HG03066 (cell line): ENCODE data around the gene IL1RAP.

Experiments used
- ATAC-seq: cut with Tn5 transposase; IDR thresholded peaks from one replicate; pipeline ENCODE4 v1.9.1; 2021; ENCODE audit warnings: low read depth; ENCODE audit not compliant: unreplicated experiment

Gene IL1RAP

GRCh38 chr3:190539526-190539925, 25.6 kb downstream of the IL1RAP start:
- no peak for ATAC-seq

- no peak for ATAC-seq
Measured at GRCh38 chr3:190541008-190541407, 27.1 kb downstream of the IL1RAP start.

- no peak for ATAC-seq
Measured at GRCh38 chr3:190541560-190541959, 27.7 kb downstream of the IL1RAP start.

DNA sequence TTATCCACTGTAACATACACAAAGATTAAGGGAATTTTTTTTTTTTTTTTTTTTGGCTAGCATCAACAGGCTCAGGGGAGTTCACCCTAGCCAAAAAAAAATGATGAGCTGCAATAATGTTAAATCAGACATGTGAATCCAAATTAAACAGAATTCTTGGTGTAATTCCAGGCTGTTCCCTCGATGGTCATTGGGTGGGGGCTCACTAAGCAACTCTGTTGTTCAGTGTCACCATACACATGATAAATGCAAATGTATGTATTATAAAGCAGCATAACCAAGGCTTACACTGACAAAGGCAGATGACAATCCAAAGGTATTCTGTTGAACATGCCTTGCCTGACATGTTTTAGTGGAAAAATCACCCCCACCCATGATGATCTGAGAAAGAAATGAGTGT, 29.0 kb downstream of the IL1RAP start:
- ATAC-seq, result no peak

DNA sequence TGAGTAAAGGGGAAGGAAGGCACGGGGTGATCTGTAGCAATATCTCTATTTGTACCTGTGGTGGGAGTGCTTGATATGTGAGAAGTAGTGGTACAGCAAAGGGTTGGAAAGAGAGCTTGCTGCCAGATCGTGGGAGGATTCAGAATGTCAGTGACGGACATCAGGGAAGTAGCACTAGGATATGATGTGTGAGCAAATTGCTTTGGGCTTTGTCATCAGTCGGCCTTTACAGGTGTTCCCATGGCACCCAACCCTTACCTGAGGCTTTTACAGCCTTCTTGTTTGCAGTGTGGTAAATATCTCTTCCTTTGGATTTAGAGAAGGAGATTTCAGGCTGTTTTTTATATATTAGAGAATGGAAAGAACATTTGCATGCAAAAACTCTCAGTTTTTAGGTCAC, 29.8 kb downstream of the IL1RAP start:
- ATAC-seq, result no peak

- no peak for ATAC-seq
Measured at GRCh38 chr3:190545191-190545590, 31.3 kb downstream of the IL1RAP start.

DNA sequence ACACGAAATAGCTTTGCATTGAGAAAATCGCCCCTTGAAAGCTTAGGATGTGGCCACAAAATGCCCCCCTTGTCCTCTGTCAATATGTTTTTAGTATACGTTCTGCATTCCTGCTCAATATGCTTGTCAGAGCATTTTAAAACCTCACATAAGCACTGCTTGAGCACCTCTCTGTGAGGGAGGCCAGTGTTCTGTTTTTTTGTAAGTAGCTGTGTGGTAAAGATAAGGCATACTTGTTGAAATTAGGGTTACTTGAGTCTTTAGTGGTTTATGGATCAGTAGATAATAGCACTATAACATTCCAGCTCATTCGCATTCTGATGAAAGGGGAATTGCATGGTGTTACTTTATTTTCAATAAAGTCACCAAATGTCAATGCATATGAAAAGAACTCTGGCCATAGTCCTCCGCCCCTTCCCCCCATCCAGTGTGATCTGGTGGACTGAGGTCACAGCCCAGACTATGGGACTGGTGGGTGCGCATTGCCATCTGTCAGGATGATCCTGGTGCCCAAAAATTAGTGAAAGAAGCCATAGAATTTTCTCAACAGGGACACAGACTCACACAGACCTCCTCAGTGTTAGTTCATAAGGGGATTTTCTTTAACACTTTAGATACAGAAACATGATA, 33.1 kb downstream of the IL1RAP start:
- no peak for ATAC-seq

DNA sequence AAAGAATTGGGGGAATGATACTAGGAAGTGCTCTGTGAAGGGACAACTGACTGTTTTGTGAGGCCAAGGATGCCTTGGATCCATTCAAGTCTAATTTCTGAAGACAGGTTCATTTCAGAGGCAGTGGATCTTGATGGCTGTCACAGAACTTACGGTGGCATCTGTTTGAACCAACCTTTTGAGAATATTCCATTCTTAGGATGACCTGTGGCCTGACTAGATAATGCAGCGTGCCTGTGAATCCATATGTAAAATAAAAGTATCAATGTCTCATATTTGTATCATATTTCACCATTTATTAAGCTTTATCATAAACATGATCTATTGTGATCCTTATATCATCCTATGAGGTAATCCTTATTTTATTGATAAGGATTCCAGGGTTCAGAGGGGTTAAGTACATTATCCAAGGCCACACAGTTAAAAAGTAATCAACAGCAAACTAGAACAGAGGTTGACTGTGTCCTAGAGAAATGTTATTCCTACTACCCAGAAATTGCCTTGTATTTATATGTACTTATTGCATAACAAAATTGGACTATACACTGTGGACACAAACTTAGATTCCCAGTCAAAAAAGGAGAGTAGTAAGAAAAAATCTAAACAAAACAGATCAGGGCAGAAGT, 34.3 kb downstream of the IL1RAP start:
- no peak for ATAC-seq

DNA sequence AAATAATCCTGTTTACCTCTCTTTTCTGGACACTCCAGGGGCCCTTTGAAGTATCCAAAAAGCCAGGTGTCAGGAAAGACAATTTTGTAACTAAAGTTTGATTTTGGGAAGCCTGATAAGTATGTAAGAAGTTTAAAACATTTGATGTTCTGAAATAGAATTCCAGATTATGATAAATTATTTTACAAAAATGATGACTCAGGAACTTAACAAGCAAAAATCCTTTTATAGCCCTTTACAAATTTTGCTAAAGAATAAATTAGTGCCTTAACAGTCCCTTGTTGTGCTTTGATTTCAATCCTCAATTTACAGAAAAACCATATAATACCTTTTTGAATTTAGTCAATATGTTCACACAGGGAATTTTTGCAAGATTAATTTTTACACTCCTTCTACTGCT, 38.1 kb downstream of the IL1RAP start:
- ATAC-seq, result no peak

DNA sequence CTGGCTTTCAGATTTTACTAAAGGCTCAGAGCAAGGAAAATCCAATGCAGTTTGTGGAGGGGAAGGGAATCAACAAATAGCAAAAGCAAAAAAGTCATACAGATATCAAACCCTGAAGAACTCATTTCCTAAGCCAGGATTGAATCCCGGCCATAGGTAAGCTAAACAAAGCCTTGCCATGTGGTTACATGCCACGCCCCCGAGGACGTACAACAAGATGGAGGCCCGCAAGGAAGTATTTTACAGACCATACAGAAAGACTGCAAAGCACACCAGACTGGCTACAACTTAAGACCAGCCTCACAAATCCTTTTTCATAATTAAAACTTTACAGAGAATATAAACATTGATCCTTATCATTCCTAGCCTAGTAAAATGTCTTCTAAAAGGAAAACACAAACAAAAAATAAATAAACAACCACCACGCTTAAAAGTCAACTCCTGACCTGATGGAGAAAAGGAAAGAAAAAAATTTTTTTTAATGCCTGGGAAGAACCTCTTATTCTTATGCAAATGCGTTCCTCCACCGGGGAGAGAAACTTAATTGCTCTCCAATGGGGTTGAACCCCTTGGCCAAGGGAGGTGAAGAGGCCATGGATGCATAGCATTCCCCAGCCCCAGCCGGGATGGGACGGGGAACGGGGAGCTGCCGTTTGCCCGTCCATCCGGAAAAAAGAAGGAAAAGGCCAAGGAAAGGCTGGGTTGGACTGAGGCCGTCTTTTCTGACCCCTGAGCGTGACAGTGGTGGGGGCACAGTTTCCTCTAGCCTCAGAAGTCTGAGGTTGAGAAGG, 39.3 kb downstream of the IL1RAP start:
- no peak for ATAC-seq

DNA sequence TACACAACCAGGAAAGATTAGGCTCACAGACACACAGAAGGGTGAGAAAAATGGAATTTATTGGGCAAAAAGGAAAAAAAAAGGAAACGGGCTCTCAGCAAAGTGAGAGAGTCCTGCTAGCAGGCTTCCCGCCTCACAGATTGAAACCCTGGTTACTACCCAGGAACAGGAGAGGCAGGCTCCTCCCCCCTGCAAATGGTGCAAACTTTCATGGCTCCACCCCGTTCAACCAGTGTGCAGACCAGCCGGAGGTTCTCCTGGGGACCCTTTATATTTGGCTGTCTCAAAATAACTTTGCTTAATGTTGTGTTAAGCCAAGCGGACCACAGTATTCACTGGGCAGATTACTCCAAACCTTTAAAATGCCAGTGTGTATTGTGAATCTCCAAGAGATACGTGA, 40.3 kb downstream of the IL1RAP start:
- no peak for ATAC-seq

DNA sequence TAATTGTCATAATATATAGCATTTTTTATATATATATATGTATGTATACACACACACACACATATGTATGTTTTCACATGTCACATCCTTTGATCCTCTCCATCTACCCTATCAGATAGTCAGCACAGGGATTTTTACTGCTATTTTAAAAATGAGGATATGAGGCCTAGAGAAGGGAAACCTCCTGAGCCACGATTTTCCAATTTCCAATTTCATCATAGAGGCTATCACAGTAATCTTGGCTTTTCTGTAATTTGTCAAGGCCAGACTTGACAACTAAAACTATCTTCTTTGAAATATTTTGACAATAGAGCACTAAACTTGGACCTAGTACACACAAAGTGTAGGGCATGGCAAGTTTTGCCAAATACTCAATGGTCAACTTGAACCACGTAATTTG, 42.5 kb downstream of the IL1RAP start:
- no peak for ATAC-seq

- no peak for ATAC-seq
Measured at GRCh38 chr3:190557296-190557695, 43.4 kb downstream of the IL1RAP start.

- no peak for ATAC-seq
Measured at GRCh38 chr3:190558316-190558715, 44.4 kb downstream of the IL1RAP start.

GRCh38 chr3:190558796-190559195, 44.9 kb downstream of the IL1RAP start:
- ATAC-seq, result no peak

GRCh38 chr3:190560013-190560895, 46.4 kb downstream of the IL1RAP start:
- no peak for ATAC-seq

DNA sequence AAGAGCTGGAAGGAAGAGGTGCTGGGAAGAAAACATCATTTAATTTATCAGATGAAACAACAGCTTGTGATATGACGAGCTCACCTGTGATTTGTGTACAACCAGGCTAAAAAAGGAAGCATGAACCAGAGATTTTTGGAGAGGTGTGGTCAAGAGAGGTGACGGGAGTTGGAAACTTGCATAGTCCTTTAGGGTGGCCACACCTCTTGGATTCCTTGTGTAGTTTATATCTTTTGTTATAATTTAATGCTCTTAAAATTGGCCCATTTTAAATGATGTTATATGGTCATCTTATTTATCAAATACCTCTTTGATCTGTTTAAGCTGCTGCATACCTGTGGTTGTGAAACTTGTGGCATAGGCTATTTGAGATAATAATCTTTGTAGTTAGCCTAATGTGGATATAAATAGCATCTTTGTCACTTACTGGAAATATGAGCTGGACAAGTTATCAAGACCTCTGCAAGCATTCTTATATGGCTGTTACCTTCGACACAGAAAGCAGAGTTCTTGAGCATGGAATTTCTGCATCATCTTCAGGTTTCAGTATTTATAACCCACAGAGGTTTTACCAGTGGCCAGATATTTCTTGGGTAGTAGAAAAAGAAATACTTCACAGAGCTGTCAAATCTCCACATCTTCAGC, 49.1 kb downstream of the IL1RAP start:
- ATAC-seq, result no peak

- ATAC-seq, result no peak
Measured at GRCh38 chr3:190564175-190564574, 50.3 kb downstream of the IL1RAP start.

- ATAC-seq, result no peak
Measured at GRCh38 chr3:190566043-190566933, 52.4 kb downstream of the IL1RAP start.
